IMR-90 (cell line): ENCODE measurements around the gene PRKCA. TPM values are rescaled to one million over a fixed set of nuclear protein-coding genes. Genes with fewer than 3 reads are reported as not detected.

Experiments
- ATAC-seq: fragments of 200-7000 bp; cut with Tn5 transposase; 2 replicates; pipeline ENCODE4 v1.9.1; 2020; ENCODE audit warnings: low read depth, mild to moderate bottlenecking, moderate library complexity
- BruUV-seq: library from RNA; stranded (reverse); fragments of 400-500 nt; replicated peaks from 2 replicates; lab custom pipeline; 2021; lab: Mats Ljungman, UMichigan
- CTCF ChIA-PET: fragments of 300-600 bp; formaldehyde crosslinking; extraction: SDS; loops from one replicate; lab custom pipeline; 2021; ENCODE audit warnings: antibody characterized with exemption; lab: Yijun Ruan, JAX
- POLR2A ChIA-PET: fragments of 300-600 bp; sonication (Branson Sonifier 250); formaldehyde crosslinking; loops from one replicate; lab custom pipeline; 2022; ENCODE audit warnings: antibody characterized with exemption; ENCODE audit not compliant: unreplicated experiment; lab: Charles Lee
- DNase-seq: peaks from one replicate; pipeline ENCODE4 v3.0.0; 2013
- H2AFZ ChIP-seq: replicated peaks from 2 replicates; pipeline ENCODE3; 2013; ENCODE audit warnings: low read length, mild to moderate bottlenecking; ENCODE audit not compliant: poor library complexity
- H2AK5ac ChIP-seq: 2 replicates; pipeline ENCODE4 v1.6.1; 2013; ENCODE audit warnings: low read depth, low read length, inconsistent platforms
- H2AK9ac ChIP-seq: replicated peaks from 2 replicates; pipeline ENCODE3; 2013; ENCODE audit warnings: mild to moderate bottlenecking, low read depth, low read length, moderate library complexity; ENCODE audit not compliant: poor library complexity
- H2BK120ac ChIP-seq: 2 replicates; pipeline ENCODE4 v1.6.1; 2013; ENCODE audit warnings: low read depth, low read length, inconsistent platforms
- H2BK15ac ChIP-seq: 3 replicates; pipeline ENCODE4 v1.6.1; 2013; ENCODE audit warnings: low read depth, low read length, inconsistent platforms
- H2BK20ac ChIP-seq: 2 replicates; pipeline ENCODE4 v1.6.1; 2013; ENCODE audit warnings: low read depth, mild to moderate bottlenecking, inconsistent platforms, low read length, moderate library complexity
- H2BK5ac ChIP-seq: 2 replicates; pipeline ENCODE4 v1.6.1; 2013; ENCODE audit warnings: mild to moderate bottlenecking, low read depth, low read length, inconsistent platforms; ENCODE audit not compliant: poor library complexity, severe bottlenecking
- H3K14ac ChIP-seq: replicated peaks from 2 replicates; pipeline ENCODE4 v1.6.1; 2013; ENCODE audit warnings: low read depth, low read length, inconsistent platforms
- H3K18ac ChIP-seq: 2 replicates; pipeline ENCODE4 v1.6.1; 2013; ENCODE audit warnings: low read depth, low read length, control low read depth
- H3K23ac ChIP-seq: 2 replicates; pipeline ENCODE4 v1.6.1; 2013; ENCODE audit warnings: low read depth, low read length, inconsistent platforms
- H3K27ac ChIP-seq: 2 replicates; pipeline ENCODE4 v1.5.1; 2013; ENCODE audit warnings: mild to moderate bottlenecking, control low read depth, low read length; ENCODE audit not compliant: insufficient read depth
- H3K27me3 ChIP-seq: 2 replicates; pipeline ENCODE4 v1.6.1; 2013; ENCODE audit warnings: low read length; ENCODE audit not compliant: control insufficient read depth, insufficient read depth
- H3K36me3 ChIP-seq: 2 replicates; pipeline ENCODE4 v1.6.1; 2013; ENCODE audit warnings: low read length, mixed read lengths; ENCODE audit not compliant: control insufficient read depth, insufficient read depth
- H3K4ac ChIP-seq: 2 replicates; pipeline ENCODE4 v1.6.1; 2013; ENCODE audit warnings: low read depth, low read length, inconsistent platforms
- H3K4me1 ChIP-seq: 2 replicates; pipeline ENCODE4 v1.6.1; 2013; ENCODE audit warnings: low read length, mixed read lengths; ENCODE audit not compliant: control insufficient read depth, insufficient read depth
- H3K4me2 ChIP-seq: 2 replicates; pipeline ENCODE4 v1.6.1; 2013; ENCODE audit warnings: low read depth, mild to moderate bottlenecking, control low read depth, low read length, moderate library complexity
- H3K4me3 ChIP-seq: 2 replicates; pipeline ENCODE4 v1.5.1; 2013; ENCODE audit warnings: low read depth, mild to moderate bottlenecking, control low read depth, low read length, moderate library complexity; ENCODE audit not compliant: insufficient read depth
- H3K56ac ChIP-seq: 2 replicates; pipeline ENCODE4 v1.6.1; 2013; ENCODE audit warnings: low read length, inconsistent platforms; ENCODE audit not compliant: insufficient read depth; ENCODE audit errors: extremely low read depth
- H3K79me1 ChIP-seq, 2 experiments: 2 replicates each; pipeline ENCODE4 v1.6.1; 2013; ENCODE audit warnings: low read length in 2 of 2, inconsistent platforms in 1 of 2, low read depth in 1 of 2
- H3K9ac ChIP-seq: 2 replicates; pipeline ENCODE4 v1.6.1; 2013; ENCODE audit warnings: low read depth, low read length, control low read depth
- H3K9me1 ChIP-seq: 2 replicates; pipeline ENCODE4 v1.6.1; 2013; ENCODE audit warnings: low read length, inconsistent platforms; ENCODE audit not compliant: insufficient read depth
- H3K9me3 ChIP-seq: 2 replicates; pipeline ENCODE4 v1.6.1; 2013; ENCODE audit warnings: low read length; ENCODE audit not compliant: control insufficient read depth, insufficient read depth
- H4K20me1 ChIP-seq: 2 replicates; pipeline ENCODE4 v1.6.1; 2013; ENCODE audit warnings: low read length, inconsistent platforms; ENCODE audit not compliant: insufficient read depth
- H4K5ac ChIP-seq: 2 replicates; pipeline ENCODE4 v1.6.1; 2013; ENCODE audit warnings: mild to moderate bottlenecking, low read depth, low read length, control low read depth
- H4K8ac ChIP-seq, 2 experiments: 2 replicates each; pipeline ENCODE4 v1.6.1; 2013; ENCODE audit warnings: low read depth in 2 of 2, low read length in 2 of 2, control low read depth in 1 of 2, inconsistent platforms in 1 of 2
- H4K91ac ChIP-seq: 2 replicates; pipeline ENCODE4 v1.6.1; 2013; ENCODE audit warnings: low read depth, low read length, inconsistent platforms; ENCODE audit not compliant: insufficient read depth
- CEBPB ChIP-seq: IDR thresholded peaks from 2 replicates; pipeline ENCODE4 v1.6.1; 2012; ENCODE audit warnings: low read depth, low read length, improper control_type of control experiment
- CHD1 ChIP-seq: IDR thresholded peaks from 2 replicates; pipeline ENCODE4 v1.6.1; 2012; ENCODE audit warnings: low read depth, low read length, improper control_type of control experiment
- CTCF ChIP-seq: conservative IDR thresholded peaks from 2 replicates; pipeline ENCODE4 v1.5.1; 2012; ENCODE audit warnings: mild to moderate bottlenecking, low read depth, low read length, improper control_type of control experiment
- ELK1 ChIP-seq: fragments of 150-350 bp; IDR thresholded peaks from 2 replicates; pipeline ENCODE4 v1.6.1; 2016; ENCODE audit warnings: low read depth, mild to moderate bottlenecking, low read length, moderate library complexity, borderline replicate concordance
- MXI1 ChIP-seq: IDR thresholded peaks from 2 replicates; pipeline ENCODE4 v1.6.1; 2012; ENCODE audit warnings: low read depth, mild to moderate bottlenecking, low read length, moderate library complexity, borderline replicate concordance
- RAD21 ChIP-seq: IDR thresholded peaks from 2 replicates; pipeline ENCODE4 v1.6.1; 2012; ENCODE audit warnings: low read length, improper control_type of control experiment
- RCOR1 ChIP-seq: IDR thresholded peaks from 2 replicates; pipeline ENCODE4 v1.6.1; 2012; ENCODE audit warnings: mild to moderate bottlenecking, low read length, improper control_type of control experiment; ENCODE audit not compliant: insufficient replicate concordance
- RFX5 ChIP-seq: IDR thresholded peaks from 2 replicates; pipeline ENCODE4 v1.8.0; 2012; ENCODE audit warnings: low read depth, mild to moderate bottlenecking, low read length, moderate library complexity
- SMC3 ChIP-seq: fragments of 150-350 bp; IDR thresholded peaks from 2 replicates; pipeline ENCODE4 v1.6.1; 2016; ENCODE audit warnings: low read depth, mild to moderate bottlenecking, antibody characterized with exemption, low read length, moderate library complexity
- USF2 ChIP-seq: fragments of 150-350 bp; IDR thresholded peaks from 2 replicates; pipeline ENCODE4 v1.6.1; 2017; ENCODE audit warnings: mild to moderate bottlenecking, antibody characterized with exemption, low read length, low read depth
- WGBS, 2 experiments: methylation state at CpG; one replicate each; pipeline versions ENCODE4 v1.1.5 to v1.1.7; 2013; ENCODE audit warnings: missing lambda C conversion rate in 2 of 2; ENCODE audit not compliant: insufficient read length in 1 of 2; ENCODE audit errors: extremely low coverage in 2 of 2; 5-methylcytosine and 5-hydroxymethylcytosine counted together
- dilution Hi-C: fragments of 300-500 bp; cut with HindIII; formaldehyde crosslinking; loops from one replicate; pipeline ENCODE4 v1.14.3; 2018; ENCODE audit warnings: low sequenced_read_pairs; ENCODE audit not compliant: unreplicated experiment
- in situ Hi-C: fragments of 300-500 bp; cut with MboI; formaldehyde crosslinking; loops from 3 replicates; pipeline ENCODE4 v1.14.3; 2019; ENCODE audit warnings: low sequenced_read_pairs, inconsistent platforms, mixed read lengths
- intact Hi-C: fragments of 100-400 bp; cut with micrococcal nuclease; formaldehyde crosslinking; loops from 2 replicates; pipeline ENCODE4 v1.10.0; 2022
- polyA plus RNA-seq, 3 experiments: library from polyadenylated mRNA; depleted of rRNA; stranded (reverse); fragments of >200 nt; gene quantifications; 2 replicates each; pipeline ENCODE4 v1.2.3, GENCODE V29; 2012; ENCODE audit warnings: low replicate concordance in 1 of 3
- total RNA-seq: library from RNA; depleted of rRNA; stranded (reverse); fragments of >200 nt; gene quantifications from 2 replicates; pipeline ENCODE4 v1.2.3, GENCODE V29; 2012

PRKCA gene
- total and polyA plus RNA-seq, 2 of the 4 experiments (the other 2 are of a cell fraction), result 31.0 to 46.0 TPM

- ChIA-PET CTCF (no interaction called here), POLR2A (no interaction called here)
- Histone ChIP-seq H3K4ac (no peak overlapping the region), H4K5ac (no peak overlapping the region), H3K27me3 (no peaks in the 10 kb centered on the region), H3K27ac (no peak overlapping the region), H3K4me3 (no peak overlapping the region), H3K18ac (no peak overlapping the region), H3K9me3 (no peaks in the 10 kb centered on the region), H3K14ac (no peak overlapping the region; the same call in 1 of the 2 replicates), H3K9me1 (peaks cover 22% of the 10 kb centered on the region), H2AK9ac (no peak overlapping the region), H2BK15ac (no peak overlapping the region), H2AFZ (no peak overlapping the region), H3K23ac (no peak overlapping the region), H3K36me3 (no peaks in the 10 kb centered on the region), H2BK5ac (no peak overlapping the region), H2BK20ac (no peak overlapping the region), H3K79me1 (peaks cover 37 to 78% of the 10 kb centered on the region in 2 experiments), H2BK120ac (no peak overlapping the region), H3K4me1 (peaks cover 2% of the 10 kb centered on the region; the same call in 1 of the 2 replicates), H4K91ac (no peak overlapping the region), H3K4me2 (no peak overlapping the region), H4K20me1 (peaks cover 26% of the 10 kb centered on the region; the same call in 1 of the 2 replicates), H4K8ac (no peak overlapping the region), H3K9ac (no peak overlapping the region), H3K56ac (no peak overlapping the region), H2AK5ac (no peak overlapping the region)
- no peak for TF ChIP-seq RCOR1
- no peak for TF ChIP-seq CEBPB
- TF ChIP-seq MXI1, result no peak
- TF ChIP-seq RFX5, result no peak
- TF ChIP-seq USF2, result no peak
- TF ChIP-seq CHD1, result no peak
- TF ChIP-seq RAD21, result no peak
- TF ChIP-seq CTCF, result no peak
- TF ChIP-seq ELK1, result no peak
- TF ChIP-seq SMC3, result no peak
- no TSS peak for BruUV-seq
- WGBS, 2 experiments, result 100% methylated on average over 2 of the region's 13 CpGs; no CpG with 5 or more reads in 1 of the 2 experiments
- in situ Hi-C loops (no loop called here), dilution Hi-C loops (no loop called here), intact Hi-C loops (no loop called here)
- ATAC-seq, result no peak
- no peak for DNase-seq
Observed at GRCh38 chr17:66413559-66414520, 111.4 kb downstream of the PRKCA start.
